Measurements from ENCODE around the gene ASAP2. TPM values are rescaled to one million over a fixed set of nuclear protein-coding genes. Genes with fewer than 3 reads are reported as not detected.

Gene ASAP2
- polyA plus RNA-seq, 1 donor from 2014 or later, result 41.0 TPM

DNA sequence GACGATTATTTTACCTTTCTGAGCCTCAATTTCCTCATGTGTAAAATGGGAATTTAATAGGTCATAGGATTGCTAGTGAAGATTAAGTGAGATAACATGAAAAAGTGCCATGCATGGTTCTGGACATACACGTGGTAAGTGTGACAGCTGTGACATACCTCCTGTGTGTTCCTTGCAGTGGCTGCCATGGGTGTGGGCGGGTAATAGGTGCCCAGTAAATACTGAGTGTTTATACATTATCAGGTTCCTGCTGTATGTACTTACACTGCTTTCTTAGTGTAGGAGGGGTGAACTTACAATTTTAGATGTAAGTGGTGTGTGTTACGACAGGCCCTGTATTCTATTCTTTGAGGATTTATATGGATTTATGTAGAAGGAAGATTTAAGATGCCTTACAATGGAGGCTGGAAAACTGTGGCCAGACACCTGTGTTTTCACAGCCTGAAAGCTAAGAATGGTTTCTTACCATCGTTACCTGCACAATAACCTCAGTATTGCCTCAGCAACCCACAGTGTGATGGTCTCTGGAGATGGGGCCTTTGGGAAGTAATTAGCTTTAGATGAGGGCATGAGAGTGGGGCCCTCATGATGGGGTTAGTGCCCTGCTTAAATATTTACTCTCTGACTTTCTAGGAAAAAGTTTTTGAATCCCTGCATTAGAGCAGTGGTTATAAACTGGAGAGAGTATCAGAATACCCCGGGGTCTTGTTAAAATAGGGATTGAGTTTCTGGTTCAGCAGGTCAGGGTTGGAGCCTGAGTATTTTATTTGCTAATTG is 78.1 kb downstream of the ASAP2 start:
- Histone ChIP-seq H3K4me3 (ENCODE audit: low read length) (no peak overlapping the region), H3K9ac (ENCODE audit: low read length) (no peak overlapping the region), H4K20me1 (ENCODE audit: insufficient read depth) (no peaks in the 10 kb centered on the region), H3F3A (ENCODE audit: insufficient read depth, low read length, poor library complexity, severe bottlenecking) (no peaks in the 10 kb centered on the region), H3K9me3 (ENCODE audit: low read length) (no peaks in the 10 kb centered on the region), H3K36me3 (ENCODE audit: insufficient read depth, low read length) (no peaks in the 10 kb centered on the region), H3K9me2 (ENCODE audit: insufficient read depth, low read length) (no peaks in the 10 kb centered on the region), H3K79me2 (replicated peaks; ENCODE audit: insufficient read depth, low read length) (peaks cover 4% of the 10 kb centered on the region), H2AFZ (ENCODE audit: low read depth, low read length) (no peak overlapping the region), H3K4me2 (ENCODE audit: low read length) (no peak overlapping the region), H3K27ac (ENCODE audit: low read length) (no peak overlapping the region), H3K27me3 (ENCODE audit: insufficient read depth, low read depth, low read length) (no peaks in the 10 kb centered on the region)
- TF ChIP-seq MXI1 (conservative IDR thresholded peaks at IDR 0.05; ENCODE audit: poor library complexity, severe bottlenecking), result no peak
- no peak for TF ChIP-seq TAF1 (IDR thresholded peaks at IDR 0.05; ENCODE audit: low read depth)
- no peak for TF ChIP-seq POLR2AphosphoS5 (IDR thresholded peaks at IDR 0.05)
- no peak for TF ChIP-seq RAD21 (conservative IDR thresholded peaks at IDR 0.05)
- no peak for TF ChIP-seq SMC3 (conservative IDR thresholded peaks at IDR 0.05; ENCODE audit: poor library complexity)
- TF ChIP-seq, protein P1, sequence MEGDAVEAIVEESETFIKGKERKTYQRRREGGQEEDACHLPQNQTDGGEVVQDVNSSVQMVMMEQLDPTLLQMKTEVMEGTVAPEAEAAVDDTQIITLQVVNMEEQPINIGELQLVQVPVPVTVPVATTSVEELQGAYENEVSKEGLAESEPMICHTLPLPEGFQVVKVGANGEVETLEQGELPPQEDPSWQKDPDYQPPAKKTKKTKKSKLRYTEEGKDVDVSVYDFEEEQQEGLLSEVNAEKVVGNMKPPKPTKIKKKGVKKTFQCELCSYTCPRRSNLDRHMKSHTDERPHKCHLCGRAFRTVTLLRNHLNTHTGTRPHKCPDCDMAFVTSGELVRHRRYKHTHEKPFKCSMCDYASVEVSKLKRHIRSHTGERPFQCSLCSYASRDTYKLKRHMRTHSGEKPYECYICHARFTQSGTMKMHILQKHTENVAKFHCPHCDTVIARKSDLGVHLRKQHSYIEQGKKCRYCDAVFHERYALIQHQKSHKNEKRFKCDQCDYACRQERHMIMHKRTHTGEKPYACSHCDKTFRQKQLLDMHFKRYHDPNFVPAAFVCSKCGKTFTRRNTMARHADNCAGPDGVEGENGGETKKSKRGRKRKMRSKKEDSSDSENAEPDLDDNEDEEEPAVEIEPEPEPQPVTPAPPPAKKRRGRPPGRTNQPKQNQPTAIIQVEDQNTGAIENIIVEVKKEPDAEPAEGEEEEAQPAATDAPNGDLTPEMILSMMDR (IDR thresholded peaks at IDR 0.05; ENCODE audit: poor library complexity, severe bottlenecking), result no peak
- TF ChIP-seq EZH2 (IDR thresholded peaks at IDR 0.05; ENCODE audit: borderline replicate concordance, insufficient read depth, low read length, poor library complexity, severe bottlenecking), result no peak
- TF ChIP-seq, protein P2, sequence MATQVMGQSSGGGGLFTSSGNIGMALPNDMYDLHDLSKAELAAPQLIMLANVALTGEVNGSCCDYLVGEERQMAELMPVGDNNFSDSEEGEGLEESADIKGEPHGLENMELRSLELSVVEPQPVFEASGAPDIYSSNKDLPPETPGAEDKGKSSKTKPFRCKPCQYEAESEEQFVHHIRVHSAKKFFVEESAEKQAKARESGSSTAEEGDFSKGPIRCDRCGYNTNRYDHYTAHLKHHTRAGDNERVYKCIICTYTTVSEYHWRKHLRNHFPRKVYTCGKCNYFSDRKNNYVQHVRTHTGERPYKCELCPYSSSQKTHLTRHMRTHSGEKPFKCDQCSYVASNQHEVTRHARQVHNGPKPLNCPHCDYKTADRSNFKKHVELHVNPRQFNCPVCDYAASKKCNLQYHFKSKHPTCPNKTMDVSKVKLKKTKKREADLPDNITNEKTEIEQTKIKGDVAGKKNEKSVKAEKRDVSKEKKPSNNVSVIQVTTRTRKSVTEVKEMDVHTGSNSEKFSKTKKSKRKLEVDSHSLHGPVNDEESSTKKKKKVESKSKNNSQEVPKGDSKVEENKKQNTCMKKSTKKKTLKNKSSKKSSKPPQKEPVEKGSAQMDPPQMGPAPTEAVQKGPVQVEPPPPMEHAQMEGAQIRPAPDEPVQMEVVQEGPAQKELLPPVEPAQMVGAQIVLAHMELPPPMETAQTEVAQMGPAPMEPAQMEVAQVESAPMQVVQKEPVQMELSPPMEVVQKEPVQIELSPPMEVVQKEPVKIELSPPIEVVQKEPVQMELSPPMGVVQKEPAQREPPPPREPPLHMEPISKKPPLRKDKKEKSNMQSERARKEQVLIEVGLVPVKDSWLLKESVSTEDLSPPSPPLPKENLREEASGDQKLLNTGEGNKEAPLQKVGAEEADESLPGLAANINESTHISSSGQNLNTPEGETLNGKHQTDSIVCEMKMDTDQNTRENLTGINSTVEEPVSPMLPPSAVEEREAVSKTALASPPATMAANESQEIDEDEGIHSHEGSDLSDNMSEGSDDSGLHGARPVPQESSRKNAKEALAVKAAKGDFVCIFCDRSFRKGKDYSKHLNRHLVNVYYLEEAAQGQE (IDR thresholded peaks at IDR 0.05; ENCODE audit: borderline replicate concordance), result no peak
- no peak for TF ChIP-seq EP300 (conservative IDR thresholded peaks at IDR 0.05; ENCODE audit: poor library complexity, severe bottlenecking)

DNA sequence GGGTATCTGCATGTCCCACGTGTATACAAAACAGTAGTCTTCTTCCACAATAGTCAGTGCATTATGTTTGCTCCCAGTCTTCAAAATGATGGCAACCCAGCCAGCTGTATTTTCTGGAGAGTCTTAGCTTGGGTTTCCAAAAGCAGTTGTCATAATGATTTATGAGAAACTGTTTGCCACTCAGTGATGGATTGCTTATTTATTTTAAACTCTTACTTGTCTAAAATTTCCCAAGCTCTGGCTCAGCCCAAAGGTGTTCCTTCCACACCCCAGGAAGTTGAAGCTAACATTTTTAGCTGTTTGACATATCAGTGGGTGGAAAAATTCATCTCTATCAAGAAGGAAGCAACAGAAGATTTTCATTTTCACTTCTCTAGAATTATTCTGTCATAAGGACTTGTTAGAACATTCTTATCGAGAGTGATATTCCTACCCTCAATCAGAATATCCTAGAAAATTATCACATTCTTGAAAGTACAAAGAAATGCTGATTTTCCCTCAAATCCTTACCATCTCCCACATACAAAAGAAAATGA is 78.8 kb downstream of the ASAP2 start:
- Histone ChIP-seq H2AFZ (ENCODE audit: low read depth, low read length) (no peak overlapping the region), H3K4me2 (ENCODE audit: low read length) (no peak overlapping the region), H3K9me3 (ENCODE audit: low read length) (no peaks in the 10 kb centered on the region), H3K36me3 (ENCODE audit: insufficient read depth, low read length) (no peaks in the 10 kb centered on the region), H4K20me1 (ENCODE audit: insufficient read depth) (no peaks in the 10 kb centered on the region), H3K79me2 (replicated peaks; ENCODE audit: insufficient read depth, low read length) (peaks cover 4% of the 10 kb centered on the region), H3K27ac (ENCODE audit: low read length) (no peak overlapping the region), H3F3A (ENCODE audit: insufficient read depth, low read length, poor library complexity, severe bottlenecking) (no peaks in the 10 kb centered on the region), H3K4me3 (ENCODE audit: low read length) (no peak overlapping the region), H3K9me2 (ENCODE audit: insufficient read depth, low read length) (no peaks in the 10 kb centered on the region), H3K9ac (ENCODE audit: low read length) (no peak overlapping the region), H3K27me3 (ENCODE audit: insufficient read depth, low read depth, low read length) (no peaks in the 10 kb centered on the region)
- TF ChIP-seq MXI1 (conservative IDR thresholded peaks at IDR 0.05; ENCODE audit: poor library complexity, severe bottlenecking) (no peak), SMC3 (conservative IDR thresholded peaks at IDR 0.05; ENCODE audit: poor library complexity) (no peak)
